ENCODE results near the gene MEIS1.

MEIS1 gene

GRCh38 chr2:66582987-66583880 lies 148.3 kb downstream of the MEIS1 start:
- H3K9me3 Mint-ChIP-seq, result no peaks in the 10 kb centered on the region
- H3K4me3 Mint-ChIP-seq, result no peak overlapping the region
- peak in 2 of 3 experiments; percentile 7 to 17 for TF ChIP-seq CTCF (IDR thresholded peaks at IDR 0.05; ENCODE audit: unreplicated experiment in 3 of 3)
- H3K27ac Mint-ChIP-seq, result no peak overlapping the region
- peaks cover 28% of the 10 kb centered on the region for H3K4me1 Mint-ChIP-seq
- no peaks in the 10 kb centered on the region for H3K36me3 Mint-ChIP-seq (ENCODE audit: low read depth)
- peaks cover 16% of the 10 kb centered on the region for H3K27me3 Mint-ChIP-seq (ENCODE audit: low read depth)

DNA sequence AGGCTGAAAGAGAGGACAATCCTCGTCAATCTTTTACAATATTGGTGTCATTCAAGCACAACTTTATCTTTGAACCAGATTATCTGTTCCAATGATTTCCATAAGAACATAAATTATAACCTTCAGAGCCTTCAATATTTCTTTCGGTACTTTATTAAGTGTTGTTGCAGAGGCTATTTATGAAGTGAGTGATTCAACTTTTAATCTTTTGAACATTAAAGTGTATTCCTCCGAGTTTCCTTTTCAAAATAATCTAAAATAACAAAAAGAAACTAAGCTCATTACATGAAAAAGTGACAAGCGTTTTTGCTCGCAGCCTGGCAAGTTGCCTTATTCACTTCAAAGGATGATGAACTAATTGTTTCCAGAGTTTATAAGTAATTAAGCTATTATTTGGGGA lies 149.0 kb downstream of the MEIS1 start:
- no peaks in the 10 kb centered on the region for H3K9me3 Mint-ChIP-seq

DNA sequence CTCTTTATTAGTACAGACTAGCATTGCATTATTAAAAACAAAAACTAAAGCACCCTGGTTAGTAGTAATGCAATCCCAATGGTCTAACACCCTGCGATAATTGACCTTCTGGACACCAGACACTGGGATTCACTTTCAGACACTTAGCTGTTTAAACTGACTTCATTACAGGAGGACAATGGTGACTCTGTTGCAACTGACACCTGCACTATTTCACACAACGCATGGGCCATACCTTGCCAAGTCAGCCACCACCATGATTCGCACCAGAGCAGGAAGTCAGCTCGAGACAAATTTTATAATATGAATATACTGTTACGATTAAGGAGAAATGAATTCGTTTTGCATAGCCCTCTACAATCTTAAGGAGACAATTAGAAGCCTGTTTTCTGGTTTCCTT lies 150.7 kb downstream of the MEIS1 start:
- Mint-ChIP-seq H3K4me3 (no peak overlapping the region), H3K27me3 (ENCODE audit: low read depth) (no peaks in the 10 kb centered on the region), H3K4me1 (peaks cover 12% of the 10 kb centered on the region), H3K27ac (peak overlapping the region in 2 of 3 experiments; percentile 67), H3K9me3 (no peaks in the 10 kb centered on the region), H3K36me3 (ENCODE audit: low read depth) (peaks cover 5% of the 10 kb centered on the region)
- TF ChIP-seq CTCF (IDR thresholded peaks at IDR 0.05; ENCODE audit: unreplicated experiment in 3 of 3), result no peak

More for the DNA sequence above, 149.0 kb downstream of the MEIS1 start:
- H3K4me1 Mint-ChIP-seq, result peaks cover 22% of the 10 kb centered on the region
- no peaks in the 10 kb centered on the region for H3K36me3 Mint-ChIP-seq (ENCODE audit: low read depth)
- H3K27me3 Mint-ChIP-seq (ENCODE audit: low read depth), result peaks cover 9% of the 10 kb centered on the region
- peak overlapping the region in 1 of 3 experiments; percentile 11 for H3K4me3 Mint-ChIP-seq
- H3K27ac Mint-ChIP-seq, result no peak overlapping the region
- no peak for TF ChIP-seq CTCF (IDR thresholded peaks at IDR 0.05; ENCODE audit: unreplicated experiment in 3 of 3)

DNA sequence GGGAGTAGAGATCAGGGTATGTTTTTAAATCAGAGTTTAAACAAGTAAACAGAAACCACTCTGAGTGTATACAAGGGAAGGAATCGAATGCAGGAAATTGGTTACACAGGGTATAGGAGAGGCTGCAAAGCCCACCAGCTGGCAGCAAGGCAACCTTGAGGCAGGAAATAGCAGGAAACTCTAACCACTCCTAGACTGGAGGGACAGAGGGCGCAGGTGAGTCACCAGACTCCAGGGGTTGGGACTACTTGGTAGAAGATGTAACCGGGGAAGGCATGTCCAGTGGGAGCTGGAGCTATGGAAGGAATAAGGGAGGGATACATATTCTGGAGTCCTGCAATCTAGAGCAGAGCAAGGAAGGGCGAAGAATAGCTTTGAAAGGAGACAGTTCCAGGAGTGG lies 152.3 kb downstream of the MEIS1 start:
- Mint-ChIP-seq H3K27me3 (ENCODE audit: low read depth) (no peaks in the 10 kb centered on the region), H3K9me3 (no peaks in the 10 kb centered on the region), H3K4me1 (peaks cover 4% of the 10 kb centered on the region), H3K27ac (no peak overlapping the region), H3K4me3 (no peak overlapping the region), H3K36me3 (ENCODE audit: low read depth) (peaks cover 5% of the 10 kb centered on the region)
- peak; percentile 14 to 41 (median 30) for TF ChIP-seq CTCF (IDR thresholded peaks at IDR 0.05; ENCODE audit: unreplicated experiment in 3 of 3)

- H3K27ac Mint-ChIP-seq, result peak overlapping the region in 1 of 3 experiments; percentile 62
- H3K4me3 Mint-ChIP-seq, result no peak overlapping the region
- no peak for TF ChIP-seq CTCF (IDR thresholded peaks at IDR 0.05; ENCODE audit: unreplicated experiment in 3 of 3)
- peaks cover 7% of the 10 kb centered on the region for H3K4me1 Mint-ChIP-seq
- H3K9me3 Mint-ChIP-seq, result peaks cover 2% of the 10 kb centered on the region
- peaks cover 8% of the 10 kb centered on the region for H3K36me3 Mint-ChIP-seq (ENCODE audit: low read depth)
- H3K27me3 Mint-ChIP-seq (ENCODE audit: low read depth), result peaks cover 3% of the 10 kb centered on the region
Measured at GRCh38 chr2:66594001-66594400, 159.1 kb downstream of the MEIS1 start.

- Mint-ChIP-seq H3K36me3 (ENCODE audit: low read depth) (peaks cover 3% of the 10 kb centered on the region), H3K4me1 (peaks cover 7% of the 10 kb centered on the region), H3K9me3 (peaks cover 8% of the 10 kb centered on the region), H3K4me3 (no peak overlapping the region), H3K27me3 (ENCODE audit: low read depth) (peaks cover 3% of the 10 kb centered on the region), H3K27ac (no peak overlapping the region)
- TF ChIP-seq CTCF (IDR thresholded peaks at IDR 0.05; ENCODE audit: unreplicated experiment in 3 of 3), result no peak
Measured at GRCh38 chr2:66595556-66595955, 160.6 kb downstream of the MEIS1 start.
